NCI-H1694 treated with DMSO at 0.1 percent for 48 hours (cell line): ENCODE results near the gene CAMTA1.

Source experiments
- DNase-seq: peaks from one replicate; lab custom pipeline; 2025; lab: John Stamatoyannopoulos, UW

Gene CAMTA1

DNA sequence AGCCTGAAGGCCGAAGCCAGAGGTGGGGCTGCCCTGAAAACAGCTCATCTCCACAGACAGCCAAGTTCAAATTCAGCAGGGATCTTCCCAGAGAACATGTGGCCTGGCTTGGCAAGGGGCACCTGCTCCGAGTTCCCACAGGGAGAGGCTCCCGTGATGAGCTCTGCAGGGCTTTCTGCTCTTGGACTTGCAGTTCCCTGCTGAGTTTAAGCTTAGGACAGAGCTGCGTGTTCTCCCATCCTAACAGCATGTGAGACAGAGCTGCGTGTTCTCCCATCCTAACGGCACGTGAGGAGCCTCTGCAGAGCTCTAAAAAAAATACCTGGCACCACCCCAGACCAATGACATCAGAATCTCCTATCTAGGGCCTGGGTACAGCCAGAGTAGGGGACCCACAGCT is 872.8 kb downstream of the CAMTA1 start:
- DNase-seq, result no peak

DNA sequence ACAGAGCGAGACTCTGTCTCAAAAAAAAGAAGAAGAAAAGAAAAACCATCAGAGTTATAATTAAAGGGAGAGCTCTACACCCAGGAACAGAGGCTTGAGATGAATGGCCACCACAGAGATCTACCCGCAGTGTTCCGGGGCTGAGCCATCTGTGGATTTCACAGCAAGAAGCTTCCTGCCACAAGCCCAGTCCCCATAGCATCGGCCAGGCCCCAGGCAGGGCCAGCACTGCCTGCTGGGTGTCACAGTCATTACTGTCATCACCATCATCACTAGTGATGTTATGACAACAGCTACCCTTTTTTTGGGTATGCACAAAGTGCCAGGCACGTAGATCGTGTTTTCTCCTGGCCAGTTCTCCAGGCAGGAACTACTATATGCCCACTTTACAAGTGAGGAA is 874.3 kb downstream of the CAMTA1 start:
- DNase-seq, result no peak

DNA sequence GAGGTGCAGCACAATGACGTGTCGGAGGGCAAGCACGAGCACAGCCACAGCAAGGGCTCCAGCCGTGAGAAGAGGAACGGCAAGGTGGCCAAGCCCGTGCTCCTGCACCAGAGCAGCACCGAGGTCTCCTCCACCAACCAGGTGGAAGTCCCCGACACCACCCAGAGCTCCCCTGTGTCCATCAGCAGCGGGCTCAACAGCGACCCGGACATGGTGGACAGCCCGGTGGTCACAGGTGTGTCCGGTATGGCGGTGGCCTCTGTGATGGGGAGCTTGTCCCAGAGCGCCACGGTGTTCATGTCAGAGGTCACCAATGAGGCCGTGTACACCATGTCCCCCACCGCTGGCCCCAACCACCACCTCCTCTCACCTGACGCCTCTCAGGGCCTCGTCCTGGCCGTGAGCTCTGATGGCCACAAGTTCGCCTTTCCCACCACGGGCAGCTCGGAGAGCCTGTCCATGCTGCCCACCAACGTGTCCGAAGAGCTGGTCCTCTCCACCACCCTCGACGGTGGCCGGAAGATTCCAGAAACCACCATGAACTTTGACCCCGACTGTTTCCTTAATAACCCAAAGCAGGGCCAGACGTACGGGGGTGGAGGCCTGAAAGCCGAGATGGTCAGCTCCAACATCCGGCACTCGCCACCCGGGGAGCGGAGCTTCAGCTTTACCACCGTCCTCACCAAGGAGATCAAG is 878.3 kb downstream of the CAMTA1 start:
- DNase-seq, result no peak

DNA sequence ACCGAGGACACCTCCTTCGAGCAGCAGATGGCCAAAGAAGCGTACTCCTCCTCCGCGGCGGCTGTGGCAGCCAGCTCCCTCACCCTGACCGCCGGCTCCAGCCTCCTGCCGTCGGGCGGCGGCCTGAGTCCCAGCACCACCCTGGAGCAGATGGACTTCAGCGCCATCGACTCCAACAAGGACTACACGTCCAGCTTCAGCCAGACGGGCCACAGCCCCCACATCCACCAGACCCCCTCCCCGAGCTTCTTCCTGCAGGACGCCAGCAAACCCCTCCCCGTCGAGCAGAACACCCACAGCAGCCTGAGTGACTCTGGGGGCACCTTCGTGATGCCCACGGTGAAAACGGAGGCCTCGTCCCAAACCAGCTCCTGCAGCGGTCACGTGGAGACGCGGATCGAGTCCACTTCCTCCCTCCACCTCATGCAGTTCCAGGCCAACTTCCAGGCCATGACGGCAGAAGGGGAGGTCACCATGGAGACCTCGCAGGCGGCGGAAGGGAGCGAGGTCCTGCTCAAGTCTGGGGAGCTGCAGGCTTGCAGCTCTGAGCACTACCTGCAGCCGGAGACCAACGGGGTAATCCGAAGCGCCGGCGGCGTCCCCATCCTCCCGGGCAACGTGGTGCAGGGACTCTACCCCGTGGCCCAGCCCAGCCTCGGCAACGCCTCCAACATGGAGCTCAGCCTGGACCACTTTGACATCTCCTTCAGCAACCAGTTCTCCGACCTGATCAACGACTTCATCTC is 879.1 kb downstream of the CAMTA1 start:
- no peak for DNase-seq

DNA sequence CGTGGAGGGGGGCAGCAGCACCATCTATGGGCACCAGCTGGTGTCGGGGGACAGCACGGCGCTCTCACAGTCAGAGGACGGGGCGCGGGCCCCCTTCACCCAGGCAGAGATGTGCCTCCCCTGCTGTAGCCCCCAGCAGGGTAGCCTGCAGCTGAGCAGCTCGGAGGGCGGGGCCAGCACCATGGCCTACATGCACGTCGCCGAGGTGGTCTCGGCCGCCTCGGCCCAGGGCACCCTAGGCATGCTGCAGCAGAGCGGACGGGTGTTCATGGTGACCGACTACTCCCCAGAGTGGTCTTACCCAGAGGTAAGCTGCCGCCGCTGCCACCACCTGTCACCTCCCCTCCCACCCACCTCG is 879.6 kb downstream of the CAMTA1 start:
- DNase-seq, result no peak

DNA sequence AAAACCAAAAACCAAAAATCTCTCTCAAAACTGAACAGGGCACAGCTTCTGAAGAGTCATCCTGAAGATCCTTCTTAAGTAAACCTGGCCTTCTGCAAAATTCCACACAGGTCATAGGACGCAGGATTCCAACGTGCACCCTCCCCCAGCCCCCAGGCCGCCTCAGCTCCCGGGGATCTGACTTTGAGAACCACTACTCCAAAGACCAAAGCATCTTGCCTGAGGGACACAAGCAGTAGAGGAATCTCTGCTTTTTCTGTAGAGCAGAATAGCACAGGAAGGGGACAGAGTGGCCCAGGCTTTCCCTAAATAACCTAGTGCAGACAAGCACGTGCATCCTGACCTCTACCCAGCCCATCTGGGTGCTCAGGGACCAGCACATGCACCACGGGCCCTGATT is 881.0 kb downstream of the CAMTA1 start:
- no peak for DNase-seq

DNA sequence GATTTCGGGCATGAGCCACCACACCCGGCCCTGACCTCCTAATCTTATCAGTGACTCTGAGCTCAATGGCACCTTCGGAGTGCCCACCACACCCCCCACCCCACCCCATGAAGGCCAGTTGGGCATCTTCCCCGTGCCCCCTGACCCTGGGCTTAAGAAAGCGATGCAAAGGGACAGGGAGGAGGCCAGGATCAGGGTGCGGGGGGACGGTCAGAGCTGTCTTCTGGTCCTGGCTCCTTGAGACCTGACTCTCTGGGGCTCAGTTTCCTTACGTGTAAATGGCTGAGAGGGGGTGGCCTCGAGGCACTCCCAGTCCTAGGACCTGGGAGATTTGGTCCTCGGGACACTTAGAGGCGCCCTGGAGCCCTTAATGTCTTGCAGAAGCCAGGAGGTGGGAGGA is 881.9 kb downstream of the CAMTA1 start:
- DNase-seq, result no peak

DNA sequence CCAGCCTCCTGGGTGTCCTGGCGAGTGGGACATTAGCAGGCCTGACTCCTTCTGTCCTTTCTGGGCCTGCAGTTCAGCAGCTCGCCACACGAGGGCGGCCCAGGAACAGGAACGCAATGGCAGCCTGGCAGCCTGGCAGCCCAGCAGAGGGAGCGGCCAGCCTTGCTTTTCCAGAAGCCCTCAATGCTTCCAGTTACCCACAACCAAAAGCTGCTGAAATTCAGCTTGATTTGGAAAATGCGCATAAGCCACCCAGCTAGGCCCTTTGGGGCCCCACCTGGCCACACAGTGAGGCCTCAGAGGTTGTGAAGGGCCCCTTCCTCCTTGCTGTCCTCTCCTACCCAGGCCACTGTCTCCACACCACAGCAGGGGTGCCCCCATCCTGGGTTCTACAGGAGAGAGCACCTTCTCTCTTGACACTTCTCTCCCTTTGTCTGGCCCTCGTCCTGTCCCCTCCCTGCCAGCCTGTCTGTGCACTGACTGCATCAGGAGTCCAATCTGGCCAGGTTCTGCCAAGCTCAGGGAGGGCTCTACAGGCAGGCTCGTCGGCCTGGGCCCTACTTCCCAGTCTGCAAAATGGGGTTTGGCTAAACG is 882.5 kb downstream of the CAMTA1 start:
- peak; percentile 66 for DNase-seq

DNA sequence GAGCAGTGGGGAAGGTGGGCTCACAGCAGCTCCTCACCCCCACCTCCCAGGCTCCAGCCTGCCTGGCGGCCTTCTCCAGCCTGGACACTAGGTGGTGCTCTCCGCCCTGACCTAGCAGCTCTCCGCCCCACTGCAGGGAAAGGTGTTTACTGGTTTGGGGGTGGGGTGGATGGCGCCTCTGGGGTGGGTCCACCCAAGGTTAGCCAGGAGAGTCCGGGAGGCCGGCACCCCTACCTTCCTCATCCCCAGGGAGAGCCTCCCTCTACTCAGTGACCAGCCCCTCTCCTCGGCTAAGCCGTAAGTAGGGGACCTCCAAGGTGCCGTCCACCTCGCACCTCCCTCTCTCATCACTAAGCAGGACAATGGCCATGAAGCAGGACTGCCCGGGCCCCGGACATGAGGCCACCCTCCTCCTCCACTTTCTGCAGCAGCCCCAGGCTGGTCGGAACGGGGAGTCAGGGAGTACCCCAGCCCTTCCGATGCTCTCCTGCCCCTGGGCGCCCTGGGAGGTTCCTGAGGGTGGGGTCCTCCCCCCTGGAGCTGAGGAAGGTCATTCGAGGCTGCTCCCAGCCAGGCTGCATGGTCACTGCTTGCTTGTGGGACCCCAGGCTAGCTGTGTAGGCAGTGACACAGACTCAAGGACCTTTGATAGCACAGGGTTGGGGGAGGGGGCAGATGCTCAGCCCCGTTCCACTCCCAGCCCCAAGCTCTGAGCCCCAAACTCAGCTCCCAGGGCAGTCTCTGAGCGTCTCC is 884.5 kb downstream of the CAMTA1 start:
- DNase-seq, result peak; percentile 44

DNA sequence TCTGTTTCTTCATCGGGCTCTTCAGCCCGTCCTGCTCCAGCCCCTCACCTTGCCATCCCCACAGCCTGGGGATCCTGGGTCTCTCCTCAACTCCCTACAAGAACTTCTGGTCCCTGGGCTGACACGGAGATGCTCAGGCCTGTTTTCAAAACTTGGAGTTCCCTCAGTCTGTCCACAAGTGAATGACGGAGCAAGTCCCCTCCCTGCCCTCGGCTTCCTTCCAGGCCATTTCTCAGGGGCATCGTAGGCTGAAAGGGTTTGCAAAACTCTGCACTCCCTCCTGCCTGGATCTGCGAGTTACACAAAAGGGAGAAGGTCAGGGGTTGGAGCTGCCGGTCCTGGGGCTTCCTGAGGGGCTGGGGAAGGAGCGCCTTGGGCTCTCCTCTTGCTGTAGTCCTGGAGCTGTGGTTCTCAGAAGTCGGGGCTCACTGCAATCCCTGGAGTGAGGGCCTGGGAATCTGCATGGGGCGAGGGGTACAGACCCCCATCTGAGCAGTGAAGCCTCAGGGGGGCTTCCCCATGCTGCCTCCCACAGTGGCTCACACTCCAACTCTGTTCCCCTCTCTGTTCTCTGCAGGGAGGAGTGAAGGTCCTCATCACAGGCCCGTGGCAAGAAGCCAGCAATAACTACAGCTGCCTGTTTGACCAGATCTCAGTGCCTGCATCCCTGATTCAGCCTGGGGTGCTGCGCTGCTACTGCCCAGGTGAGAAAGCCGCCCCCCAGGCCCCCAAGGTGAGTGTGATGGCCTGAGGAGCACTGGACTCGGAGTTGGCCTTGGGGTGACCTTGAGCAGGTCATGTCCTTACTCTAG is 885.3 kb downstream of the CAMTA1 start:
- DNase-seq, result no peak

DNA sequence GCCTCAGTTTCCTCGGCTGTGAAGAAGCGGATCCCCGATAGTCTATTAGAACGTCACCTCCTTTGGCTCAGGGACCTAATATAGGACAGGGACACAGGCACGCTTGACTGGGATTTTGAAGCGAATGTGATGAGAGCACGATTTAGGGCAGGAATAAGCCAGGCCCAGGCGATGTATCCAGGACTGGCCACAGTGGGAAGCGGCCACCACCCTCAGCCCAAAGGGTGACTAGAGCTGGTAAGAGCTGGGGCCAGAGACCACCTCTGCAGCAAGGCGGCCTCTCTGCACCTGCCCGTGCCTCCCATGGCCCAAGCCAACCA is 885.9 kb downstream of the CAMTA1 start:
- DNase-seq, result no peak

DNA sequence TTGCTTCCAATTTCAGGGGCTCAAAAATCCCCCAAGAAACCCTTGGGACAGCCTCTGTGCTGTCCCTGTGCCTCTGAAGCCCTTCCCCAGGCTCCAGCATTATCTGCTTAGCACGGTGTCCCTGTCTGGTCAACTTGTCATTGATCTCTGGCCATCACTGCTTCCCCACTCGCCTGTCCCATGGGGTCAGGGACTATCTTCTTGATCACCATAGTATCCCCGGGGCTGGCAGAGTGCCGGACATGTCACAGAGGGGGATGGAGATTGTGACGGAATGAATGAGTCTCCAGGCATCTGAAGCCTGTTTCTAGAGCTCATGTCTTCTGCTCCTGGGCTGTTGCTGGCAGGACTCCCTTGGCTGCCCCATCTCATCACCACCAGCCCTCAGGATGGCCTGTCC is 886.4 kb downstream of the CAMTA1 start:
- DNase-seq, result no peak

DNA sequence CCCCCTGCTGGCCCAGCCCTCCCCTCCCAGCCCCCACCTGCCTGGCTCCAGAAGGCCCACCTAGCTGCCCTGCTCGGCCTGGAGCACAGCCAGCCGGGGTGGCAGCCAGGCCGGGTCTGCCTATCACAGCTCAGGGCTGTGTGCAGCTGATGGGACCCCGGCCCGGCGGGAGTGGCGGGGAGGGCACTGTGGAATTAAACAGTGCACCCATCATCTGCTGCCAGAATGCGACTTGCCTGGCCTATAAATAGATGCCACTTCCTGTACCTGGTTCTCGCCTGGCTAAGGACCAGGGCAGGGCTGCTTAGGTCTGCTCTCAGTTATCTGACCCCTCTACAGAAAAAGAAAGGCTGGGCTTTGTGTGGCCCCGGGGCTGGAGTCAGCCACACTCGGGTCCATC is 887.6 kb downstream of the CAMTA1 start:
- peak; percentile 7 for DNase-seq

DNA sequence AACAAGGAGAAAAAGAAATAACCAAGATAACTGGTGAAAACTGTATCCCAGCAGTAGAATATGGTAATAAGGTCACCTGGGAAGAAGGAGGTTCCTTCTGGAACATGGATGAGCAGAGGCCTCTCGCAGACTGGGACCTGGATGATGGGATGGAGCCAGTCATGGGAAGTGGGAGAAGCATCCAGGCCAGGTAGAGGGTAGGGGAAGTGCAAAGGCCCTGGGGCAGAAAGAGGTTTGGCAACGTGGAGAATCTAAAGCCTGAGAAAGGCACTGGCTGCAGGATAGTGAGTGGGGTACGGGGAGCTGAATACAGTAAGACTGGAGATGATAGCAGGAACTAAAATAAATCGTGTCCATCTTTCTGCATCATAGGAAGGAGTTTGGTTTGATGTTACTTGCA is 889.7 kb downstream of the CAMTA1 start:
- no peak for DNase-seq

DNA sequence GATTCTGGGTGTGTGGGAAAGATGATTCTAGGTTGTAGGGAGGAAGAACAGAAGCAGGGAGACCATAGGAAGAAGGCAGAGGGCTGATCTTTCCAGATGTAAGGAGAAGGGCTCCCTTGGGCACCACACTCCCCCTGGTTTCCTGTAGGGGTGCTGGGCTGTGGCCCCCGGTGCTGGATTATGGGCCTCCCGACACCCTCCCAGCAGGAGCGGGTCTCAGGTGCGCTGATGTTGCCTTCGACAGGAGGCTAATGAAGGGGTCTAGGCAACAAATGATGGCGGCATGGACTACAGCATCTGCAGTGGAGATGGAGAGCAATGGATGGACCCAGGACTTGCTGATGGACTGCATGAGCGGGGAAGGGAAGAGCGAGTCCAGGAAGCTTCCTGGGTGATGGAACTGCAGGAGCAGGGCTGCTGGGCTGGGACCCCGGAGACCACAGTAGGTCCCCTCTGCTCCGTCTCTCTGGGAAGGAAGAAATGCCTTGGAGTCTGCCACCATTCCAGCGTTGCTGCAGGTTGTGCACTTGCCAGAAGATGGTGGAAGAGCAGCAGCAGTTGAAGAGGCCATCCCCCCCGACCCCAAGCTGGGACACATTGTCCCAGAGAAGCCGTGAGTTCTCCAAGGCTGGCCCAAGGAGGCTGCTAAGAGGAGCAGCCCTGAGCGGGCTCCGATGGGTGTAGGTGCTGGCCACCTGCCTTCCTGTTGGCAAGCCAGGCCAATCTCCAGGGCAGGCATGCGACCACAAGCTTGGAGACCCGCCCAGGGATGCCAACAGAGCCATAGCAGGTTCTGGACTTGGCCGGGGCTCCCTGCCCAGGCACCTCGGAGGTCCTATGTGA is 890.4 kb downstream of the CAMTA1 start:
- DNase-seq, result no peak

DNA sequence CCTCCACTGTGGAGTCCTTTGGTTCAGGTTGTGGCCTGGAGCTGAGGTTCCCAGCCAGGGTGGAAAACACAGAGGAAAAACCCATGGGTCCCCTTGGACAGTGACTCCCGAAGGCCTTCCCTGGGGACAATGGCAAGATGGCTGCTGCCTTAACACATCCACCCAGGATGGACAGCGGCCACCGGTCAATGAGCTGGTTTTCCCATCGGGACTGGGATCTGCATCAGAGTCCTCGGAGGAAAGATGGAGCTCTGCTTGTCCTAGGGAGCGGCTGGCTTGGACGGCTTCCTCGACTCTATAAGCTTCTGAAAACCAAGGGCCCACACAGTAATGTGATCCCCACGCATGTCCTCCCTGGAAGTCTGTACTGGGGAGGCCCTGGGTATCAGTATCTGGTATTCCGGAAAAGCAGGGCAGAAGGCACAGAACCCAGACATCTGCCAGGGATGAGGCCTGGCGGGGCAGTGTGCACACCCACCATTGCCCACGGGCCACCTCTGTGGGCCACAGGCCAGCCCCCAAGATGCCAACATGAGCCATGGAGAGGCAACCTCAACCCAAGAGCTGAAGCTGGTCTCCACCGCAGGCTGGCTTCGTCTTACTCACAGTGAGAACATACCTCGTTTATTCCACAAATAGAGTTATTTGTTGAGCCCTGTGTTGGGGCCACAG is 891.2 kb downstream of the CAMTA1 start:
- DNase-seq, result no peak

DNA sequence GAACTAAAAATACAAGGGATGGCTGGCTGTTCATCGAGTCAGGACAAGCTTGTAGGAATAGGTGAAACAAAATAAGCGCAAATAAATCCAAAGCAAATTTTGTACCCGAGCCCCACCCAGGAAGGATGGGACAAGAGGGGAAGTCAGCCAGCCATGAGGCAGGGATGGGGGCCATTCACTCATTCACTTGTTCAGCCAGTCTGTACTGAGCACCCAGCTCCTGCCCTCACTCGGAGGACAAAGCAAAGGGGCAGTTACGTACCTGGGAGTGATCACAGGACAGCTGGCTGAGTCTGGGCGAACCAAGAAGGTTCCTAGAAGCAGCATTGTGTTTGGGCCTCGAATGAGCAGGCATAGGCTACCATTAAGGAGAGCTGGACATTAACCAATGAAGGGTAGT is 891.9 kb downstream of the CAMTA1 start:
- DNase-seq, result no peak

DNA sequence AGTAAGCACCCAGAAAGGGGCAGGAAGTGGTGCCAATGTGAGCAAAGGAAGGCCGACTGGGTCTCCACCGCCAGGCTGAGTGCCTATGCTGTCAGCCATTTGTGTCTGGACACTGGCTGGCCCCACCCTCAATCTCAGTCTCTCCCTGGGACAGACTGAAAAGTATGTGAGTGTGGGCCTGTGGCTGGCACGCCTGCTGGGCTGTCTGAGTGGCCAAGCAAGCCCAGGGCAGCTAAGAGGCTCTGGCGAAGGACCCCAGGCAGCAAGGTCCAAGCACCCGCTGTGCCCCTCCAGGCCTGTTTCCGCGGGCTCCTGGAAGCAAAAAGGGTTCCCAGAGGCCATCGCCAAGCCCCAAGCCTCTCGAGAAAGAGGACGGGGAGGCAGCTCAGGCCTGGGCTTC is 892.6 kb downstream of the CAMTA1 start:
- no peak for DNase-seq

DNA sequence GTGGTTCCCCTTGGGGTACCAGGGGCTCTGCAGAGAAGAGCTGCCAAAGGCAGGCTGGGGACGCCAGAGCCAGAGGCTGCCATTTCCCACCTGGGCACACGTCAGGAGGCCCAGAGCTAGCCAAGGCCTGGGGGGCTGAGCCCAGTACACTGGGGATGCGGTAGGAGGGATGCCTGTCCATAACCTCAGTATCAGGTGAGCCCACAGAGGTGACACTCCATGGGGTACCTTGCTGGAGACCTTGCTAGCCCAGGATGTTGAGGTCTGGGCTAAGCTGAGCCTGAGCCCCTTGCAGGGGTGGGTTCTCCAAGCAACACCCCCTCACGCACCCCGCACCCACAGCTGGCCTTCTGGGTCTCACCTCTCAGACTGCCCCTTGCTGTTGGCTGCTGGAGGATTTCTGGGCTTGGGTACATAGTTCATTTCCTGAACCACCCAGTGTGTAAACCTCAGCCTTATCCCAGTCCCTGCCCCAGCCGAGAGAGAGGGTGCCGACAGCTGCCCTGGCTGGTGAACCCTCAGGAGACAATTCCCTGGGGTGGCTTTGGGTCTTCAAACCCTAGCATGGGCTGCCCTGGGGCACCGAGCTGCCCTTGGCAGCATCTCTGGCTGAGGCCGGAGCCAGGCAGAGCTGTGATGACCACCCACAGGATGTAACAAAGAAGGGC is 893.4 kb downstream of the CAMTA1 start:
- no peak for DNase-seq
